WTC11 (cell line): Measurements from ENCODE around the gene GAL3ST1.
"Not testable (repeated sequence)": the region's sequence is repeated elsewhere in the genome, so short reads cannot be mapped to it uniquely, and the experiment has no call there.

Experiments
- ARID4B ChIP-seq: sonication (generic); formaldehyde crosslinking; IDR thresholded peaks from 2 replicates; pipeline ENCODE4 v1.8.0; 2023; ENCODE audit warnings: missing genetic modification reagents, mild to moderate bottlenecking, borderline replicate concordance
- ATF1 ChIP-seq: sonication (generic); formaldehyde crosslinking; IDR thresholded peaks from 2 replicates; pipeline ENCODE4 v1.8.1; 2023; ENCODE audit warnings: mild to moderate bottlenecking, moderate library complexity, missing genetic modification reagents
- ATF2 ChIP-seq: sonication (generic); formaldehyde crosslinking; IDR thresholded peaks from 2 replicates; pipeline ENCODE4 v1.8.1; 2022; ENCODE audit warnings: low read depth, missing genetic modification reagents, borderline replicate concordance
- CTCF ChIP-seq: fragments of 200-600 bp; IDR thresholded peaks from 2 replicates; pipeline ENCODE4 v1.8.0; 2022; ENCODE audit warnings: antibody characterized with exemption
- E2F4 ChIP-seq: sonication (generic); formaldehyde crosslinking; IDR thresholded peaks from 2 replicates; pipeline ENCODE4 v1.8.1; 2022; ENCODE audit warnings: low read depth, mild to moderate bottlenecking, moderate library complexity, missing genetic modification reagents, borderline replicate concordance
- FOXP4 ChIP-seq: sonication (generic); formaldehyde crosslinking; IDR thresholded peaks from 2 replicates; pipeline ENCODE4 v1.8.0; 2022; ENCODE audit warnings: mild to moderate bottlenecking, missing genetic modification reagents
- MAX ChIP-seq: sonication (generic); formaldehyde crosslinking; IDR thresholded peaks from 2 replicates; pipeline ENCODE4 v1.8.0; 2022; ENCODE audit warnings: mild to moderate bottlenecking, missing genetic modification reagents
- PRDM15 ChIP-seq: sonication (generic); formaldehyde crosslinking; IDR thresholded peaks from 2 replicates; pipeline ENCODE4 v1.8.0; 2022; ENCODE audit warnings: missing genetic modification reagents
- RELA ChIP-seq: sonication (generic); formaldehyde crosslinking; IDR thresholded peaks from 2 replicates; pipeline ENCODE4 v1.8.1; 2022; ENCODE audit warnings: missing genetic modification reagents, mild to moderate bottlenecking, borderline replicate concordance
- SMAD3 ChIP-seq: sonication (generic); formaldehyde crosslinking; IDR thresholded peaks from 2 replicates; pipeline ENCODE4 v1.8.0; 2022; ENCODE audit warnings: missing genetic modification reagents, mild to moderate bottlenecking, borderline replicate concordance
- TEAD4 ChIP-seq: sonication (generic); formaldehyde crosslinking; IDR thresholded peaks from 2 replicates; pipeline ENCODE4 v1.8.0; 2022; ENCODE audit warnings: mild to moderate bottlenecking, missing genetic modification reagents
- USF2 ChIP-seq: sonication (generic); formaldehyde crosslinking; IDR thresholded peaks from 2 replicates; pipeline ENCODE4 v1.8.1; 2023; ENCODE audit warnings: mild to moderate bottlenecking, missing genetic modification reagents, moderate library complexity
- ZBTB43 ChIP-seq: sonication (generic); formaldehyde crosslinking; IDR thresholded peaks from 2 replicates; pipeline ENCODE4 v1.8.1; 2023; ENCODE audit warnings: mild to moderate bottlenecking, missing genetic modification reagents
- ZNF281 ChIP-seq: sonication (generic); formaldehyde crosslinking; IDR thresholded peaks from 2 replicates; pipeline ENCODE4 v1.8.0; 2023; ENCODE audit warnings: mild to moderate bottlenecking, missing genetic modification reagents

GRCh38 chr22:30592360-30592713 is 17.9 kb upstream of the GAL3ST1 start:
- TF ChIP-seq ATF1; CTCF; MAX; SMAD3 (CRISPR knock-in tag); E2F4 (CRISPR knock-in tag); ARID4B; TEAD4 (CRISPR knock-in tag); PRDM15 (CRISPR knock-in tag); FOXP4; RELA (CRISPR knock-in tag); ATF2 (CRISPR knock-in tag); USF2; ZBTB43 (CRISPR knock-in tag); ZNF281 (CRISPR knock-in tag): not testable (repeated sequence)
